GM12878 (cell line): ENCODE measurements around the gene PDZRN3. TPM values are rescaled to one million over a fixed set of nuclear protein-coding genes. Genes with fewer than 3 reads are reported as not detected.

ENCODE experiments used
- ATAC-seq: fragments of 200-7000 bp; cut with Tn5 transposase; 3 replicates; pipeline ENCODE4 v1.9.1; 2020; ENCODE audit warnings: mild to moderate bottlenecking, moderate library complexity
- BruUV-seq: library from RNA; stranded (reverse); fragments of 400-500 nt; replicated peaks from 2 replicates; lab custom pipeline; 2021; lab: Mats Ljungman, UMichigan
- CTCF ChIA-PET: fragments of 300-600 bp; sonication (Branson Sonifier 250); formaldehyde crosslinking; extraction: SDS; loops from one replicate; lab custom pipeline; 2021; ENCODE audit warnings: inconsistent platforms; lab: Yijun Ruan, JAX
- POLR2A ChIA-PET: fragments of 350-600 bp; formaldehyde crosslinking; extraction: SDS; loops from one replicate; lab custom pipeline; 2021; ENCODE audit warnings: inconsistent platforms; lab: Charles Lee
- RAD21 ChIA-PET: fragments of 300-600 bp; sonication (Branson Sonifier 250); formaldehyde crosslinking; loops from one replicate; lab custom pipeline; 2023; ENCODE audit warnings: antibody characterized with exemption; ENCODE audit not compliant: unreplicated experiment; lab: Charles Lee
- SMC1A ChIA-PET: fragments of 300-600 bp; sonication (Branson Sonifier 250); formaldehyde crosslinking; loops from one replicate; lab custom pipeline; 2023; ENCODE audit not compliant: unreplicated experiment, uncharacterized antibody; lab: Charles Lee
- DNase-seq: peaks from one replicate; pipeline ENCODE4 v3.0.0-alpha.2; 2011; ENCODE audit warnings: low read depth, low spot score
- FAIRE-seq: peaks from 3 replicates; lab custom pipeline; 2011; peaks lifted over from hg19 to GRCh38; lab: Jason Lieb, UNC
- H2AFZ ChIP-seq: 2 replicates; pipeline ENCODE4 v1.6.0; 2011; ENCODE audit warnings: low read depth, low read length, control low read depth; ENCODE audit not compliant: control insufficient read depth
- H3K27ac ChIP-seq: 2 replicates; pipeline ENCODE4 v1.5.1; 2011; ENCODE audit warnings: control low read depth; ENCODE audit not compliant: control insufficient read depth, insufficient read depth
- H3K27me3 ChIP-seq, 2 experiments: replicated peaks in 1 of 2; 2 replicates each; pipeline versions ENCODE4 v1.6.0 to v1.6.1; 2011; ENCODE audit warnings: low read length in 1 of 2; ENCODE audit not compliant: control insufficient read depth in 2 of 2, insufficient read depth in 2 of 2
- H3K36me3 ChIP-seq, 2 experiments: 2 replicates each; pipeline ENCODE4 v1.5.1; 2011; ENCODE audit warnings: low read length in 1 of 2; ENCODE audit not compliant: control insufficient read depth in 2 of 2, insufficient read depth in 2 of 2
- H3K4me1 ChIP-seq: 2 replicates; pipeline ENCODE4 v1.6.1; 2011; ENCODE audit warnings: mild to moderate bottlenecking, low read length, moderate library complexity, mixed read lengths; ENCODE audit not compliant: control insufficient read depth, insufficient read depth
- H3K4me2 ChIP-seq: 2 replicates; pipeline ENCODE4 v1.6.0; 2011; ENCODE audit warnings: control low read depth; ENCODE audit not compliant: control insufficient read depth, insufficient read depth
- H3K4me3 ChIP-seq: fragments of 200-600 bp; sonication (generic); 2 replicates; pipeline ENCODE4 v1.5.1; 2016
- H3K79me2 ChIP-seq: 2 replicates; pipeline ENCODE4 v1.6.0; 2011; ENCODE audit warnings: low read length; ENCODE audit not compliant: control insufficient read depth, insufficient read depth
- H3K9ac ChIP-seq: 2 replicates; pipeline ENCODE4 v1.8.0; 2011; ENCODE audit warnings: low read length, control low read depth, mixed read lengths; ENCODE audit not compliant: control insufficient read depth, insufficient read depth
- H3K9me3 ChIP-seq: replicated peaks from 3 replicates; pipeline ENCODE4 v1.5.1; 2011; ENCODE audit warnings: mild to moderate bottlenecking, low read length; ENCODE audit not compliant: control insufficient read depth, insufficient read depth
- H4K20me1 ChIP-seq: 2 replicates; pipeline ENCODE4 v1.6.0; 2011; ENCODE audit not compliant: control insufficient read depth, insufficient read depth
- ATF2 ChIP-seq: IDR thresholded peaks from 2 replicates; pipeline ENCODE4 v1.6.1; 2012; ENCODE audit warnings: low read length, inconsistent platforms
- LARP7 ChIP-seq: fragments of 450-650 bp; IDR thresholded peaks from 2 replicates; pipeline ENCODE4 v1.6.1; 2017; ENCODE audit warnings: mild to moderate bottlenecking
- MLLT1 ChIP-seq: fragments of 450-650 bp; IDR thresholded peaks from 2 replicates; pipeline ENCODE4 v1.6.1; 2016; ENCODE audit warnings: mild to moderate bottlenecking
- MTA3 ChIP-seq: IDR thresholded peaks from 2 replicates; pipeline ENCODE4 v1.6.1; 2012; ENCODE audit warnings: low read length, inconsistent platforms, borderline replicate concordance
- POLR2AphosphoS2 ChIP-seq: IDR thresholded peaks from 2 replicates; pipeline ENCODE4 v1.6.1; 2011; ENCODE audit warnings: low read depth, mild to moderate bottlenecking, low read length, improper control_type of control experiment, moderate library complexity
- POLR2AphosphoS5 ChIP-seq: IDR thresholded peaks from 2 replicates; pipeline ENCODE4 v1.6.1; 2011; ENCODE audit warnings: mild to moderate bottlenecking, low read length, inconsistent platforms
- PRDM15 ChIP-seq: fragments of 450-650 bp; formaldehyde crosslinking; IDR thresholded peaks from 2 replicates; pipeline ENCODE4 v1.4.0; 2020; ENCODE audit warnings: mild to moderate bottlenecking, moderate library complexity
- RAD21 ChIP-seq: IDR thresholded peaks from 2 replicates; pipeline ENCODE4 v1.6.1; 2011; ENCODE audit warnings: mild to moderate bottlenecking, low read depth, low read length, moderate library complexity; ENCODE audit not compliant: insufficient read depth
- RELB ChIP-seq: fragments of 450-650 bp; IDR thresholded peaks from 2 replicates; pipeline ENCODE4 v1.6.1; 2017; ENCODE audit warnings: low read depth, mild to moderate bottlenecking, moderate library complexity
- TCF7 ChIP-seq: IDR thresholded peaks from 2 replicates; pipeline ENCODE4 v1.6.1; 2014; ENCODE audit warnings: antibody characterized with exemption, borderline replicate concordance
- ZNF592 ChIP-seq: fragments of 450-650 bp; IDR thresholded peaks from 2 replicates; pipeline ENCODE4 v1.6.1; 2017; ENCODE audit warnings: mild to moderate bottlenecking, moderate library complexity
- WGBS: methylation state at CpG from one replicate; pipeline ENCODE4 v1.1.6; 2016; ENCODE audit warnings: low lambda C conversion rate; ENCODE audit not compliant: insufficient replicate concordance, insufficient coverage; ENCODE audit errors: missing lambda C conversion rate; 5-methylcytosine and 5-hydroxymethylcytosine counted together
- in situ Hi-C: fragments of 300-500 bp; cut with MboI; formaldehyde crosslinking; loops from 9 replicates; pipeline ENCODE4 v1.14.3; 2018; ENCODE audit warnings: mixed read lengths
- intact Hi-C: fragments of 100-400 bp; cut with micrococcal nuclease; formaldehyde crosslinking; loops from one replicate; pipeline ENCODE4 v1.14.2; 2022; ENCODE audit not compliant: unreplicated experiment
- polyA plus RNA-seq, 11 experiments: library from polyadenylated mRNA; depleted of rRNA in 4 of 11; unstranded in 6 of 11; stranded (reverse) in 5 of 11; fragments of >200 nt; fragmentation: Nextera tagmentation in 4 of 11; fragmentation: Illumina TruSeq in 1 of 11; extraction: Ambion mirVana in 4 of 11; extraction: Trizol in 1 of 11; gene quantifications; 1 replicate in 1 of 11; 2 replicates in 10 of 11; pipeline versions ENCODE4 v1.2.1 to v1.2.3, GENCODE V29; 2011 to 2016; ENCODE audit warnings: inconsistent platforms in 2 of 11, missing spikeins in 2 of 11, low read depth in 1 of 11
- total RNA-seq, 4 experiments: library from RNA; depleted of rRNA in 3 of 4; stranded (reverse); fragments of >200 nt in 3 of 4; fragmentation: Illumina TruSeq in 1 of 4; extraction: Trizol in 1 of 4; gene quantifications; 2 replicates each; pipeline versions ENCODE4 v1.2.1 to v1.2.3, GENCODE V29; 2013 to 2021

Gene PDZRN3
- total and polyA plus RNA-seq, 10 of the 15 experiments (the other 5 are each of a cell fraction or from before 2014, with no cell fraction given) = 0.07 to 0.37 (median 0.12) TPM; not detected in 6

GRCh38 chr3:73668391-73668790, 43.6 kb upstream of the PDZRN3 start (continued):
- TF ChIP-seq ATF2 = no peak
- TF ChIP-seq LARP7 = no peak
- no peak for TF ChIP-seq RAD21
- TF ChIP-seq MLLT1 = no peak

GRCh38 chr3:73667889-73668288, 43.1 kb upstream of the PDZRN3 start:
- Histone ChIP-seq H3K27ac (no peak overlapping the region), H4K20me1 (no peaks in the 10 kb centered on the region), H3K9ac (no peak overlapping the region), H3K36me3 (no peaks in the 10 kb centered on the region), H3K27me3 (no peaks in the 10 kb centered on the region), H3K4me3 (no peak overlapping the region), H3K79me2 (no peaks in the 10 kb centered on the region), H3K4me2 (no peak overlapping the region), H3K4me1 (no peaks in the 10 kb centered on the region), H2AFZ (no peak overlapping the region), H3K9me3 (no peaks in the 10 kb centered on the region)
- ChIA-PET POLR2A (no interaction called here), SMC1A (no interaction called here), CTCF (no interaction called here), RAD21 (no interaction called here)
- ATAC-seq (no peak), DNase-seq (no peak), FAIRE-seq (no peak)
- intact Hi-C loops (no loop called here), in situ Hi-C loops (no loop called here)
- 22% methylated on average over 3 of the region's 3 CpGs for WGBS
- BruUV-seq = no TSS peak
- TF ChIP-seq PRDM15 (CRISPR knock-in tag) = no peak
- no peak for TF ChIP-seq POLR2AphosphoS5
- no peak for TF ChIP-seq RELB
- TF ChIP-seq TCF7 = no peak
- no peak for TF ChIP-seq ZNF592
- no peak for TF ChIP-seq POLR2AphosphoS2
- TF ChIP-seq MTA3 = no peak
